GM18858 (cell line): ENCODE results near the gene WFDC6.
"Not testable (repeated sequence)": the region's sequence is repeated elsewhere in the genome, so short reads cannot be mapped to it uniquely, and the experiment has no call there.

ENCODE experiments used
- ATAC-seq: cut with Tn5 transposase; IDR thresholded peaks from one replicate; pipeline ENCODE4 v1.9.1; 2021; ENCODE audit not compliant: unreplicated experiment

The WFDC6 gene

GRCh38 chr20:45539382-45539781, at the start of gene WFDC6:
Gene WFDC6, minus strand, starts transcription at chr20:45539482. Its CDS starts 75 bp downstream, at chr20:45539407.
- no peak for ATAC-seq

GRCh38 chr20:45588800-45589199, 49.5 kb upstream of the WFDC6 start:
- no peak for ATAC-seq

- not testable (repeated sequence) for ATAC-seq
Measured at GRCh38 chr20:45585986-45586385, 46.7 kb upstream of the WFDC6 start.

GRCh38 chr20:45584294-45584693, 45.0 kb upstream of the WFDC6 start:
- ATAC-seq = not testable (repeated sequence)

- ATAC-seq = no peak
Measured at GRCh38 chr20:45583502-45583901, 44.2 kb upstream of the WFDC6 start.

- no peak for ATAC-seq
Measured at GRCh38 chr20:45581702-45582101, 42.4 kb upstream of the WFDC6 start.

GRCh38 chr20:45579184-45579583, 39.9 kb upstream of the WFDC6 start, which contains the start of gene WFDC8:
Gene WFDC8, minus strand, starts transcription at chr20:45579284. Its CDS starts 37 bp downstream, at chr20:45579247.
- no peak for ATAC-seq

- ATAC-seq = no peak
Measured at GRCh38 chr20:45578231-45578630, 38.9 kb upstream of the WFDC6 start.

GRCh38 chr20:45576995-45577394, 37.7 kb upstream of the WFDC6 start:
- ATAC-seq = no peak

GRCh38 chr20:45575931-45576330, 36.6 kb upstream of the WFDC6 start:
- ATAC-seq = no peak

GRCh38 chr20:45569650-45570049, 30.4 kb upstream of the WFDC6 start:
- not testable (repeated sequence) for ATAC-seq

GRCh38 chr20:45564760-45565276, 25.5 kb upstream of the WFDC6 start:
- no peak for ATAC-seq

- ATAC-seq = no peak
Measured at GRCh38 chr20:45555198-45555597, 15.9 kb upstream of the WFDC6 start.

GRCh38 chr20:45552456-45552855, 13.2 kb upstream of the WFDC6 start:
- ATAC-seq = no peak

GRCh38 chr20:45550765-45551164, 11.5 kb upstream of the WFDC6 start:
- ATAC-seq = no peak

GRCh38 chr20:45548410-45548809, 9.1 kb upstream of the WFDC6 start:
- no peak for ATAC-seq

GRCh38 chr20:45547206-45547770, 8.0 kb upstream of the WFDC6 start, which contains the start of gene EPPIN:
Gene EPPIN, minus strand, starts transcription at chr20:45547401. Its CDS starts 44 bp downstream, at chr20:45547357.
- no peak for ATAC-seq

- no peak for ATAC-seq
Measured at GRCh38 chr20:45545754-45546453, 6.6 kb upstream of the WFDC6 start.

GRCh38 chr20:45545351-45545750, 6.1 kb upstream of the WFDC6 start:
- ATAC-seq = no peak

GRCh38 chr20:45538209-45538799, 978 bp downstream of the WFDC6 start:
- ATAC-seq = no peak

- no peak for ATAC-seq
Measured at GRCh38 chr20:45527294-45527693, 12.0 kb downstream of the WFDC6 start.

- ATAC-seq = no peak
Measured at GRCh38 chr20:45523821-45524220, 15.5 kb downstream of the WFDC6 start.
